Erythroblast (primary cell): Measurements from ENCODE around the gene C11orf71.

ENCODE experiments used
- GATA1 ChIP-seq: IDR thresholded peaks from 2 replicates; pipeline ENCODE4 v1.6.1; 2011; ENCODE audit warnings: low read depth, mild to moderate bottlenecking, control low read depth, low read length, moderate library complexity
- POLR2A ChIP-seq: IDR thresholded peaks from 2 replicates; pipeline ENCODE4 v1.6.1; 2011; ENCODE audit warnings: mild to moderate bottlenecking, low read length

DNA sequence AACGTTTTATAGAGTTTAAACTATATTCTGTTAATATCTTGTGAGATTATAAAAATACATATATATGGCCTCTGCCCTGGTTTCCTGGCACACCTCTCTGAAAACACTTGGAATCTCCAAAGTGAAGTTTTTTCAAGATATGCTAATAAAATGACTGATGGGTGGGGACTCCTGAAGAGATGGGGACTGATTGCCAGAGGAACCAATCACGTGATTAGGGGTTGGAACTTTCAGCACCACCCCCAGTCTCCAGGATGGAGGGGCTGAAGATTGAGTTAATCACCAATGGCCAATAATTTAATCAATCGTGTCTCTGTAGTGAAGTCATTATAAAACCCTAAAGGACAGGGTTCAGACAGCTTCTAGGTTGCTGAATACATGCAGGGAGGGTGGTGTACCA is 37.4 kb downstream of the C11orf71 start:
- TF ChIP-seq POLR2A (no peak), GATA1 (no peak)
